NCI-H146 treated with DMSO at 0.1 percent for 48 hours (cell line): ENCODE data around the gene PDE5A.
"Not testable (repeated sequence)": the region's sequence is repeated elsewhere in the genome, so short reads cannot be mapped to it uniquely, and the experiment has no call there.

Source experiments
- DNase-seq: peaks from one replicate; lab custom pipeline; 2025; ENCODE audit not compliant: unreplicated experiment; lab: John Stamatoyannopoulos, UW

Gene PDE5A

GRCh38 chr4:119646347-119647071 lies 17.9 kb upstream of the PDE5A start:
- DNase-seq = no peak

- no peak for DNase-seq
Measured at GRCh38 chr4:119643306-119644042, 14.9 kb upstream of the PDE5A start.

GRCh38 chr4:119641765-119642164 lies 13.2 kb upstream of the PDE5A start:
- DNase-seq = no peak

- DNase-seq = no peak
Measured at GRCh38 chr4:119638359-119638758, 9.8 kb upstream of the PDE5A start.

- not testable (repeated sequence) for DNase-seq
Measured at GRCh38 chr4:119636851-119637250, 8.2 kb upstream of the PDE5A start.

GRCh38 chr4:119632216-119632615 lies 3.6 kb upstream of the PDE5A start:
- DNase-seq = no peak

- DNase-seq = peak; percentile 42
Measured at GRCh38 chr4:119629142-119629471, 503 bp upstream of the PDE5A start.

GRCh38 chr4:119627267-119628255 lies 1.0 kb downstream of the PDE5A start:
- DNase-seq = no peak

- DNase-seq = peak; percentile 16
Measured at GRCh38 chr4:119626943-119627266, 1.7 kb downstream of the PDE5A start.

- DNase-seq = no peak
Measured at GRCh38 chr4:119626420-119626819, 2.2 kb downstream of the PDE5A start.

- no peak for DNase-seq
Measured at GRCh38 chr4:119625761-119626160, 2.8 kb downstream of the PDE5A start.

GRCh38 chr4:119624356-119624755 lies 4.2 kb downstream of the PDE5A start:
- no peak for DNase-seq

GRCh38 chr4:119623025-119623424 lies 5.6 kb downstream of the PDE5A start:
- DNase-seq = no peak

- DNase-seq = no peak
Measured at GRCh38 chr4:119615068-119615719, 13.4 kb downstream of the PDE5A start.

GRCh38 chr4:119604266-119604665 lies 24.3 kb downstream of the PDE5A start:
- DNase-seq = no peak

GRCh38 chr4:119602366-119602765 lies 26.2 kb downstream of the PDE5A start:
- DNase-seq = no peak

- DNase-seq = no peak
Measured at GRCh38 chr4:119598521-119598920, 30.1 kb downstream of the PDE5A start.

- no peak for DNase-seq
Measured at GRCh38 chr4:119597377-119597776, 31.2 kb downstream of the PDE5A start.

GRCh38 chr4:119593698-119594097 lies 34.9 kb downstream of the PDE5A start:
- no peak for DNase-seq

- no peak for DNase-seq
Measured at GRCh38 chr4:119592830-119593229, 35.8 kb downstream of the PDE5A start.

- DNase-seq = no peak
Measured at GRCh38 chr4:119589165-119589564, 39.4 kb downstream of the PDE5A start.
